Thymus (tissue), 11 donors: Measurements from ENCODE around the gene NONO. TPM values are rescaled to one million over a fixed set of nuclear protein-coding genes. Genes with fewer than 3 reads are reported as not detected.
"Not testable (repeated sequence)": the region's sequence is repeated elsewhere in the genome, so short reads cannot be mapped to it uniquely, and the experiment has no call there.

ENCODE experiments used
- DNase-seq, 9 donors: peaks; one replicate each; pipeline ENCODE4 v3.0.0-alpha.2; 2013; ENCODE audit warnings: low spot score in 9 of 9, low read depth in 6 of 9, missing footprints in 1 of 9
- H3K27ac ChIP-seq, 2 donors: one replicate each; pipeline ENCODE4 v1.5.1; 2013; ENCODE audit warnings: control low read depth in 1 of 2, low read depth in 1 of 2, low read length in 1 of 2, mild to moderate bottlenecking in 1 of 2, moderate library complexity in 1 of 2
- H3K27me3 ChIP-seq, 2 donors: one replicate each; pipeline ENCODE4 v1.5.1; 2013; ENCODE audit warnings: low read length in 1 of 2; ENCODE audit not compliant: control insufficient read depth in 2 of 2, insufficient read depth in 1 of 2
- H3K36me3 ChIP-seq, 2 donors: one replicate each; pipeline ENCODE4 v1.5.1; 2013; ENCODE audit warnings: low read length in 1 of 2, mild to moderate bottlenecking in 1 of 2, moderate library complexity in 1 of 2; ENCODE audit not compliant: control insufficient read depth in 2 of 2, insufficient read depth in 2 of 2
- H3K4me1 ChIP-seq, 2 donors: one replicate each; pipeline ENCODE4 v1.5.1; 2013; ENCODE audit warnings: low read length in 2 of 2; ENCODE audit not compliant: control insufficient read depth in 2 of 2, insufficient read depth in 2 of 2
- H3K4me3 ChIP-seq, 2 donors: one replicate each; pipeline ENCODE4 v1.5.1; 2013; ENCODE audit warnings: low read length in 2 of 2, control low read depth in 1 of 2, mild to moderate bottlenecking in 1 of 2
- H3K9me3 ChIP-seq, 2 donors: one replicate each; pipeline ENCODE4 v1.5.1; 2013; ENCODE audit warnings: low read length in 1 of 2, mild to moderate bottlenecking in 1 of 2; ENCODE audit not compliant: control insufficient read depth in 2 of 2, insufficient read depth in 1 of 2
- WGBS: extraction: QIAGEN DNeasy Blood & Tissue Kit; methylation state at CpG from one replicate; pipeline ENCODE4 v1.1.7; 2013; 5-methylcytosine and 5-hydroxymethylcytosine counted together
- polyA plus RNA-seq: library from polyadenylated mRNA; stranded (reverse); fragments of 200-250 nt; gene quantifications from one replicate; pipeline ENCODE4 v1.2.3, GENCODE V29; 2013
- total RNA-seq: library from RNA; stranded (reverse); fragments of 120-200 nt; gene quantifications from one replicate; pipeline ENCODE4 v1.2.4, GENCODE V29; 2013
- donor health status: healthy.

The NONO gene
- total and polyA plus RNA-seq, 2 donors = 170 to 483 TPM

DNA sequence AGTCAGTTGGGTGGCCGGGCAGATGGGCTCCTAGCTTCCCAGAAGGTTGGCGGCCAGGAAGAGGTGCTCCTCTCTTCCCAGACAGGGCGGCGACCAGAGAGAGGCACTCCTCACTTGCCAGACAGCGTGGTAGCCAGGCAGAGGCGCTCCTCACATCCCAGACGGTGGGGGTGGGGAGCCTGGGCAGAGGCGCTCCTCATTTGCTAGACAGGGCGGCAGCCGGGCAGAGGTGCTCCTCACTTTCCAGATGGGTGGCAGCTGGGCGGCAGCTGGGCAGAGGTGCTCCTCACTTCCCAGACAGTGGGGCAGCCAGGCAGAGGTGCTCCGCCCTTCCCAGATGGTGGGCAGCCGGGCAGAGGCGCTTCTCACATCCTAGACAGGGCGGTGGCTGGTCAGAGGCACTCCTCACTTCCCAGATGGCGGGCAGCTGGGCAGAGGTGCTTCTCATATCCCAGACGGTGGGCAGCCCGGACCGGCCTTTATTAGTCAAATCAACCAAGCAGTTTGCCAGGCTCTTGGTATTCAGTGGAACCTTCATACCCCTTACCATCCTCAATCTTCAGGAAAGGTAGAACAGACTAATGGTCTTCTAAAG, 13.5 kb upstream of the NONO start:
- Histone ChIP-seq H3K27me3 (no peaks in the 10 kb centered on the region), H3K4me1 (no peaks in the 10 kb centered on the region), H3K9me3 (no peaks in the 10 kb centered on the region), H3K27ac (no peak overlapping the region), H3K36me3 (no peaks in the 10 kb centered on the region), H3K4me3 (no peak overlapping the region)
- no peak for DNase-seq
- 96% methylated on average over 19 of the region's 19 CpGs for WGBS

DNA sequence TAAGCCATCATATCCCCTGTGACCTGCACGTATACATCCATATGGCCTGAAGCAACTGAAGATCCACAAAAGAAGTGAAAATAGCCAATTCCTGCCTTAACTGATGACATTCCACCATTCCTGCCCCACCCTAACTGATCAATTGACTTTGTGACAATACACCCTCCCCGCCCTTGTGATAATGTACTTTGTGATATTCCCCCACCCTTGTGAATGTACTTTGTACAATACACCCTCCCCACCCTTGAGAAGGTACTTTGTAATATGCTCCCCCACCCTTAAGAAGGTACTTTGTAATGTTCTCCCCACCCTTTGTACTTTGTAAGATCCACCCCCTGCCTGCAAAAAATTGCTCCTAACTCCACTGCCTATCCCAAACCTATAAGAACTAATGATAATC, 11.1 kb upstream of the NONO start:
- not testable (repeated sequence) for H3K27me3 ChIP-seq, H3K36me3 ChIP-seq, H3K4me1 ChIP-seq, DNase-seq, H3K4me3 ChIP-seq, H3K9me3 ChIP-seq, H3K27ac ChIP-seq
- 100% methylated on average over 2 of the region's 2 CpGs for WGBS

DNA sequence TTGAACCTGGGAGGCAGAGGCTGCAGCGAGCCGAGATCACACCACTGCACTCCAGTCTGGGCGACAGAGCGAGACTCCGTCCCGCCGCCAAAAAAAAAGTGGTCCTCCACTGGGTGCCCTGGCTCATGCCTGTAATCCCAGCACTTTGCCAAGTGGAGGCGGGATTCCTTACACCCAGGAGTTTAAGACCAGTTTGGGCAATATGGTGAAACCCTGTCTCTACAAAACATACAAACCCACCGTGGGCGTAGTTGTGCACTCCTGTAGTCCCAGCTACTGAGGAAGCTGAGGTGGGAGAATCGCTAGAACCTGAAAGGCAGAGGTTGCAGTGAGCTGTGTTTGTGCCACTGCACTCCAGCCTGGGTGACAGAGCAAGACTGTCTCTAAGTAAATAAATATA, 2.1 kb upstream of the NONO start:
- not testable (repeated sequence) for H3K9me3 ChIP-seq, DNase-seq, H3K27me3 ChIP-seq, H3K4me3 ChIP-seq, H3K27ac ChIP-seq, H3K4me1 ChIP-seq, H3K36me3 ChIP-seq
- WGBS = 96% methylated on average over 11 of the region's 11 CpGs

DNA sequence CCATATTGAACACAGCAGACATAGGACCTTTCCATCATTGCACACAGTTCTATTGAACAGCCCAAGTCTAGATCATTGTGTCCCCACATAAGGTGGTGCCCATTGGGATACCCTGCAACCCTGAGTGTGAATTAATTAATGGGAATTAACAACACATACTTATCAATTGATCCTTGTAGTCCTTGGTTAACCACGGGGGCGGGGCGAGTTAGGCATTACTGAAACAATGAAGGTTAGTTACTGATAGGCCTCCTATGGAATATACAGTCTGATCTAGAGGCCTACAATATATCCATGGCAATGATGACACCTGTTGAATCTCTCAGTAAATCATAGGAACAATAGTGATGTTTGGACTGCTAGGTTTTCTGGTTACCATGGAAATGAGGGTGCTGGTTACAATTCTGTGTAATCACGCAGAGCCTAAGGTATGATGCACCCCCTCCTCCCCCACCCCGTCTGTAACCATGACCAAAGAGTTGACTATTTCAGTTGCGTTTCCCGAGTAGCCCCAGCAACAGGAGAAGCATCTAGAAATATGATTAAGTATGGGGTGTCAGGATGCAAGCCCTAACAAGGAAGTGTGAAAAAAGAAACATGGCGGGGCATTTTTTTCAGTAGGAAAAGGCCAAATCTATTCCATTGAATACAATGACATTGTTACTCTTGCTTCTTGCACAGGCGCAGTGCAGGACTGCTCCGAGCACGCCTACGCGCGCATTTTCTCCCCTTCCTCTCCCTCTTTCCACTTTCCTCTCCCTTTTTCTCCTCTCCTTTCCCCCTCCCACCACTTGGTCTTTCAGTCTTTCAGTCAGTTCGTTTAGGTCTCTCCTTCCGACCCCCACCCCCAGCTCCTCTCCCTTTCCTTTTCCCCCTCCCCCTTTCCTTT, 677 bp upstream of the NONO start:
- Histone ChIP-seq H3K36me3 (peaks cover 0 to 2% of the 10 kb centered on the region in 2 donors), H3K27me3 (no peaks in the 10 kb centered on the region), H3K4me1 (peaks cover 4% of the 10 kb centered on the region in 2 donors), H3K9me3 (peaks cover 0 to 6% of the 10 kb centered on the region in 2 donors), H3K4me3 (peak overlapping the region; percentile 45 to 71), H3K27ac (peak overlapping the region; percentile 81 to 89)
- peak in 1 of 9 donors; percentile 26 for DNase-seq
- WGBS = 30% methylated on average over 16 of the region's 16 CpGs

DNA sequence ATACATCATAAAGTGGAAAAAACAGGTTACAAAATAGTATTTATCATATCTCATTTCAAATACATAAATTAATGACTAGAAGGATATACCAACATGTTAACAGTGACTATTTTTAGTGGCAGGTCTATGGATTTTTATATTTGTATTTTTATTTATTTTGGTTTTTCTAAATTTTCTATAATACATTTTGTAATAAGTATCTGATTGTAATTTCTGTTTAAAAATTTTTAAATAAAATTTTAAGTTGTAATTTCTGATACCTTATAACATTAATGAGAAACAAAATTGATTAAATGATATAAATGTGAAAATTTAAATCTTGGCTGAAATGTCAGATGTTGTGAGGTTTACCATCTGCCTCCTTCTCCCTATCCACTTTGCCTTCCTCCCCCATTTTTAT, 2.5 kb downstream of the NONO start:
- Histone ChIP-seq H3K4me3 (peak overlapping the region; percentile 9 to 82), H3K36me3 (peaks cover 9 to 26% of the 10 kb centered on the region in 2 donors), H3K4me1 (peaks cover 4% of the 10 kb centered on the region in 2 donors), H3K27ac (no peak overlapping the region), H3K9me3 (peaks cover 0 to 6% of the 10 kb centered on the region in 2 donors), H3K27me3 (no peaks in the 10 kb centered on the region)
- DNase-seq = no peak

DNA sequence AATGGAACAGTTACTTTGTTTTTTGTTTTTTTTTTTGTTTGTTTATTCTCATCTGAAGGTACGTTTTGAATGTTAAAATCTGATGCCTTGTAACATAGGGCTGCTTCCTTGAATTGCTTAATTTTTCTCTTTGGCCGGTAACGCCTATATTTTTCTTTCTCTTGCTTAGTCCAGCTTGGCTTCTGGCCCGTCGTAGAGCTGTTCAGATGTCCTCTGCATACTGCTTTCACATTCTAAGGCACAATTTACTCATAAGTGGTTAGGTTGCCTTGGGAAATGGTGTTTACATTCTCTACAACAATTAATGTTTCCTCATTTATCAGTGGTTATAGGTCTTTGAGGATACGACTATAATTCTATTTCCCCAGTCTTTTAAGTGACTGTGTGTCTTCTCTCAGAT, 7.9 kb downstream of the NONO start:
- no peak for DNase-seq
- 97% methylated on average over 6 of the region's 6 CpGs for WGBS
- Histone ChIP-seq H3K36me3 (peaks cover 26 to 70% of the 10 kb centered on the region in 2 donors), H3K9me3 (no peaks in the 10 kb centered on the region), H3K4me3 (no peak overlapping the region), H3K4me1 (no peaks in the 10 kb centered on the region), H3K27ac (no peak overlapping the region), H3K27me3 (no peaks in the 10 kb centered on the region)

DNA sequence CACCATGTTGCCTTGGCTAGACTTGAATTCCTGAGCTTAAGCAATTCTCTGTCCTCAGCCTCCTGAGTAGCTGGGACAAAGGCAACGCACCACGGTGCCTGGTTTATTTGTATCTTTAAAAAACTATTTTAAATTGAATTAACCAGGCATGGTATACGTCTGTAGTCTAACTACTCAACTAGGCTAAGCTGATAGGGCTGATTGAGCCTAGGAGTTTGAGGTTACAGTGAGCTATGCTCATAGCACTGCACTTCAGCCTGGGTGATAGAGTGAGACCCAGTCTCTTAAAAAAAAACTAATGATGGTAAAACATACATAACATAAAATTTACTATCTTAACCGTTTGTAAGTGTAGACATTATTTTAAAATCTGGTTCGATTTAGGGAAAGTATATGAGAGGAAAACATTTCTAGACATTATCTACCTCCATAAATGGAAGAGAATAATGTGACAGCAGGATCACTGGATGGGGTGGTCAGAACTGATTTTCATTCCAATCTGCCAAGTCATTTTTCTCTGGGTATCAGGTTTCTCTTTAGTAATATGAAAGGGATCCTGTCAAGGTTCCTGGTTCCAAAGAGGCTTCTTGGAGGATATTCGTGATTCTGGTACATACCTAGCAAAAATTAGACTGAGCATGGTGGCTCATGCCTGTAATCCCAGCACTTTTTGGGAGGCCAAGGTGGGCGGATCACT, 9.4 kb downstream of the NONO start:
- no peaks in the 10 kb centered on the region for H3K27me3 ChIP-seq
- H3K4me3 ChIP-seq = no peak overlapping the region
- DNase-seq = no peak
- no peaks in the 10 kb centered on the region for H3K9me3 ChIP-seq
- peaks cover 37 to 84% of the 10 kb centered on the region in 2 donors for H3K36me3 ChIP-seq
- 97% methylated on average over 7 of the region's 7 CpGs for WGBS
- no peak overlapping the region for H3K27ac ChIP-seq
- H3K4me1 ChIP-seq = no peaks in the 10 kb centered on the region

DNA sequence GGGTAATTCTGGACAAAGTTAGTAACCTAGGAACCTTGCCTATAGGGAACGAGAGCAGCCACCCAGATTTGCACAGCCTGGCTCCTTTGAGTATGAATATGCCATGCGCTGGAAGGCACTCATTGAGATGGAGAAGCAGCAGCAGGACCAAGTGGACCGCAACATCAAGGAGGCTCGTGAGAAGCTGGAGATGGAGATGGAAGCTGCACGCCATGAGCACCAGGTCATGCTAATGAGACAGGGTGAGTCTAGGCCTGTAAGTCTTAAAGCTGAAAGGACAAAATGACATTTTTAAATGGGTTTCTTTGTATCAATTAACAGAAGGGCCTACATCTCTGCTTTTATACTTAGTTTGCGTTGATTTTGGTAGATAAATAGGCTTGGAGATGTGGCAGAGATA, 13.4 kb downstream of the NONO start:
- 98% methylated on average over 6 of the region's 6 CpGs for WGBS
- Histone ChIP-seq H3K36me3 (peaks cover 36 to 85% of the 10 kb centered on the region in 2 donors), H3K9me3 (no peaks in the 10 kb centered on the region), H3K4me3 (no peak overlapping the region), H3K27me3 (no peaks in the 10 kb centered on the region), H3K27ac (no peak overlapping the region), H3K4me1 (no peaks in the 10 kb centered on the region)
- no peak for DNase-seq

DNA sequence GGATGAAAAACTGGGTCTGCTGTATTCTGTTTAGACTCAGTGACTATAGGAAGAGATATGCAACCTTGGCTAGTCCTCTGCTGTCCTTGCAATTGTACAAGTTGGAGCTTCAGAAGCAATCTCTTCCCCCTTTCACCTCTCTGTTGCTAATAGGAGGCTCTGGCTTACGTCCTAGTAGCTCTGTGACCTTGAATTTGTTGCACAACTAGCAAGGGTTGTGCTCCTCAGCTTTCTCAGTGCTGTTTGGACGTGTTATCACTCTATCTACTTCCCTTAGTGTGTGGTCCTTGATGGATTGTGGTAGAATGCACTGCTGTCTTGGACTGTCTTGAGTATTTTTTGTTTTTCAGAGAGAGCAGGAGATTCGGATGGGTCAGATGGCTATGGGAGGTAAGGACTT, 14.7 kb downstream of the NONO start:
- no peak for DNase-seq
- H3K27me3 ChIP-seq = no peaks in the 10 kb centered on the region
- H3K9me3 ChIP-seq = no peaks in the 10 kb centered on the region
- H3K36me3 ChIP-seq = peaks cover 33 to 81% of the 10 kb centered on the region in 2 donors
- WGBS = 96% methylated on average over 3 of the region's 3 CpGs
- H3K4me3 ChIP-seq = no peak overlapping the region
- no peak overlapping the region for H3K27ac ChIP-seq
- H3K4me1 ChIP-seq = no peaks in the 10 kb centered on the region
